WI38 (cell line): Measurements from ENCODE around the gene TUBB2B.
"Not testable (repeated sequence)": the region's sequence is repeated elsewhere in the genome, so short reads cannot be mapped to it uniquely, and the experiment has no call there.

Experiments
- H3K4me3 ChIP-seq: 2 replicates; pipeline ENCODE4 v1.5.1; 2011; ENCODE audit warnings: low read depth, mild to moderate bottlenecking, control low read depth, low read length
- TF ChIP-seq, protein P1 (sequence below): IDR thresholded peaks from 2 replicates; pipeline ENCODE4 v1.5.1; 2012; ENCODE audit warnings: low read depth, mild to moderate bottlenecking, control low read depth, low read length

Gene TUBB2B

DNA sequence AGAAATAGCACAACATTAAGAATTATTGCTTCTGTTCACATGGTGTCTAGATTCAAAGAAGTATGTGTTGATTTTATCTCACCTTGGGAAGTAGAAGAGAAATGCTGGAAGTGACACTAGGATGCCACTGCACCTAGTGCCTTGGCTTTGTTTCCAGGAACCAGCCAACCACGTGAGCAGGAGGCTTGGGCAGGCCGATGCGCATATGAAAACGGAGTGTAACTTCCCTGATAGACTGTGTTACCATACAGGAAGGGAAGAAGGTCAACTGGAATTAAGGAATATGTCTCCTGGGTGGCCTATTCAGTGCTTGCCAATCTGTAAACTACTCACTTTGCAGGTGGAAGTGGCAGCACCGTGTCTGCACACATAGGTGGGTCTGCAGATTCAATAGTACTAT, 28.1 kb downstream of the TUBB2B start:
- H3K4me3 ChIP-seq, result no peak overlapping the region
- TF ChIP-seq, protein P1, sequence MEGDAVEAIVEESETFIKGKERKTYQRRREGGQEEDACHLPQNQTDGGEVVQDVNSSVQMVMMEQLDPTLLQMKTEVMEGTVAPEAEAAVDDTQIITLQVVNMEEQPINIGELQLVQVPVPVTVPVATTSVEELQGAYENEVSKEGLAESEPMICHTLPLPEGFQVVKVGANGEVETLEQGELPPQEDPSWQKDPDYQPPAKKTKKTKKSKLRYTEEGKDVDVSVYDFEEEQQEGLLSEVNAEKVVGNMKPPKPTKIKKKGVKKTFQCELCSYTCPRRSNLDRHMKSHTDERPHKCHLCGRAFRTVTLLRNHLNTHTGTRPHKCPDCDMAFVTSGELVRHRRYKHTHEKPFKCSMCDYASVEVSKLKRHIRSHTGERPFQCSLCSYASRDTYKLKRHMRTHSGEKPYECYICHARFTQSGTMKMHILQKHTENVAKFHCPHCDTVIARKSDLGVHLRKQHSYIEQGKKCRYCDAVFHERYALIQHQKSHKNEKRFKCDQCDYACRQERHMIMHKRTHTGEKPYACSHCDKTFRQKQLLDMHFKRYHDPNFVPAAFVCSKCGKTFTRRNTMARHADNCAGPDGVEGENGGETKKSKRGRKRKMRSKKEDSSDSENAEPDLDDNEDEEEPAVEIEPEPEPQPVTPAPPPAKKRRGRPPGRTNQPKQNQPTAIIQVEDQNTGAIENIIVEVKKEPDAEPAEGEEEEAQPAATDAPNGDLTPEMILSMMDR, result no peak

DNA sequence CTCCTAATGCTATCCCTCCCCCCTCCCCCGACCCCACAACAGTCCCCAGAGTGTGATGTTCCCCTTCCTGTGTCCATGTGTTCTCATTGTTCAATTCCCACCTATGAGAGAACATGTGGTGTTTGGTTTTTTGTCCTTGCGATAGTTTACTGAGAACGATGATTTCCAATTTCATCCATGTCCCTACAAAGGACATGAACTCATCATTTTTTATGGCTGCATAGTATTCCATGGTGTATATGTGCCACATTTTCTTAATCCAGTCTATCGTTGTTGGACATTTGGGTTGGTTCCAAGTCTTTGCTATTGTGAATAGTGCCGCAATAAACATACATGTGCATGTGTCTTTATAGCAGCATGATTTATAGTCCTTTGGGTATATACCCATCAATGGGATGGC, 29.7 kb downstream of the TUBB2B start:
- H3K4me3 ChIP-seq, result not testable (repeated sequence)

DNA sequence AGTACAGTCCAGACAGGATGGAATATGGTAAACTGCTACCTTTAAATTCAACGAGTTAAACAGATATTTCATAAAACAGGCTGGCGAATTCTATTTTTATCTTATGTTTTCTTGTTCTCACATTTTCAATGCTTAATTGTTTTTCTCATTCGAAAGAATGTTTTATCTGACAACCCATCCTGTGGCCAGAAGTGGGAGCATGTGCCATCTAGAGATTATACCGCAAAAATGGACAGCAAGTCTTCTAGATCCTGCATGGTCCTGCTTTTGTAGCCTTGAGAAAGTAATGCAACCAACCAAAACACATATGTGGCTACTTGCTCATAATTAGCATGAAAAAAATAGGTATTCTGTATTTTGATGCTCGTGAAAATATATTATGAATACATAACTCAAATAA, 30.7 kb downstream of the TUBB2B start:
- TF ChIP-seq, protein P1, result no peak

DNA sequence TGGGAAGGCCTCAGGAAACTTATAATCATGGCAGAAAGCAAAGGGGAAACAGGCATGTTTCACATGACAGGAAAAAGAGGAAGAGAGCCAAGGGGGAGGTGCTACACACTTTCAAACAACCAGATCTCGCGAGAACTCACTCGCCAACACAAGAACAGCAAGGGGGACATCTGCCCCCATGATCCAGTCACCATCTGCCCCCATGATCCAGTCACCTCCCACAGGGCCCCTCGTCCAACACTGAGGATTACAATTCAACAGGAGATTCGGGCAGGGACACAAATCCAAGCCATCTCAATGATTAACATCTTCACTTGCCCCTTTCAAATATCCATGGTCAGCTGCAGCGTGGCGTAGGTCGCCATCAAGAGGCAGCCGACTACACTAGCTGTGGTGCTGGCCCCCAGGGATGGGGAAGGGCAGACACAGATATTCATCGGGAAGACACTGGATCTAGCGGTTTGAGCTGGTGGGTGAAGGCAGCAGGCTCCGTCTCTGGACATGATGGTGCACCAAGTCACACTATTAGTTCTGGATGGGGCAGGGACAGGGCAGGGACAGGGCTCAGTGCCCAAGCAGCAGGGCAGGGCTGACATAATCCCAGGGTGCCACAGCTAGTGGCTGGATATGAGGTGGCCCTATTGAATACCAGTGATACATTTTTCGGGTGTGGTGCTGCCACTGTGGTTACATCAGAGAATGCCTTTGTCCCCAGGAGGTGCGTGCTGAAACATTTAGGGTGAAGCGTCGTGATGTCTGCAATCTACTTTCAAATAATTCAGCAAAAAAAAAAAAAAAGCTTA, 31.6 kb downstream of the TUBB2B start:
- no peak overlapping the region for H3K4me3 ChIP-seq
- TF ChIP-seq, protein P1, result no peak

More for the DNA sequence above, 30.7 kb downstream of the TUBB2B start:
- no peak overlapping the region for H3K4me3 ChIP-seq

DNA sequence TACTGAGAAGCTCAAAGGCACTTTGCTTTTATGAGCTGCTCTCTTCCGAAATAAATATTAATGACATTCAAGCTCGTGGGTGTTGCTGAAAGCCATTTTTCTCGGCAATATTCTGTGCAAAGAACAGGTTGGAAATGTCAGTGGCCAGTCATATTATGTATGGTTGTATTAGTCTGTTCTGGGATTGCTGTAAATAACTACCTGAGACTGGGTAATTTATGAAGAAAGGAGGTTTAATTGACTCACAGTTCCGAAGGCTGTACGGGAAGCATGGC, 32.1 kb downstream of the TUBB2B start:
- H3K4me3 ChIP-seq, result no peak overlapping the region
- TF ChIP-seq, protein P1, result no peak

DNA sequence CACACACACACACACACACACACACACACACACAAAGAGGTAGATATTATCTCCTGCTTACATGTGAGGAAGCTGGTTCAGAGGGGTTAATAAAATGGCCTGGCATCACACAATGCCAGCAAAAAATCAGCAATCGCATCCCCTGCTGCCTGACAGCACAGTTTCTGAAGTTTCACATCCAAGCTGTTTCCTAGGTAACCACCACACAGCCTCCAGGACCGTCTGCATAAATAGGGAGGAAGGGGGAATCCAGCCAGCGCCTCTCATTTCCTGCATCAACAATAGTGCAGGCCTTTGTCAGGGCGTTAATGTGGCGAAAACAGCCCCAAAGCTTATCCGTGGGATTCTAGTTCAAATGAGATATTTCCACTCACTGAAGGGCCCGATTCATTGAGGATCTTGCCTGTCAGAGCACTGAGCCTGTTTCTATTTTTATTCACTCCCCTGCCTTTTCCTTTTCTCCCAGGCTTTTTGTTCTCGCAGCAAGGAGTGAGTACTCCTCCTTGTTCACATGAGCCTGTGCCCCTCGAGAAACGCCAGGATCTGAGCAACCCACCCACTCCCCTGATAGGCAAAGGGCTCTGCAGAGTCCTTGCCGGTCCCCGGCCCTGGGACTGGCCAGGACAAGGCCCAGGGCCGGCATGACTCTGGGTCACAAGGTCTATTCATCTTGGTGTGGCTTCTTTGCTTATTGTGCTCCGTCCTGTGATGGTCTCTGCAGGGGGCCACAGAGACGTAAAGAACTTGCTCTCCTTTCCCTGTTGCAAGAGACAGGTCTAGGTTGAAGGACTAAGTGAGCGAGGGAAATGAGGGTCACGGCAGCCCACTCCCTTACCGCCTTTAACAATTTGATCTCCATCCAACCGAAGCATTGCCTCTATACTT, 32.7 kb downstream of the TUBB2B start:
- TF ChIP-seq, protein P1, result no peak
- no peak overlapping the region for H3K4me3 ChIP-seq

DNA sequence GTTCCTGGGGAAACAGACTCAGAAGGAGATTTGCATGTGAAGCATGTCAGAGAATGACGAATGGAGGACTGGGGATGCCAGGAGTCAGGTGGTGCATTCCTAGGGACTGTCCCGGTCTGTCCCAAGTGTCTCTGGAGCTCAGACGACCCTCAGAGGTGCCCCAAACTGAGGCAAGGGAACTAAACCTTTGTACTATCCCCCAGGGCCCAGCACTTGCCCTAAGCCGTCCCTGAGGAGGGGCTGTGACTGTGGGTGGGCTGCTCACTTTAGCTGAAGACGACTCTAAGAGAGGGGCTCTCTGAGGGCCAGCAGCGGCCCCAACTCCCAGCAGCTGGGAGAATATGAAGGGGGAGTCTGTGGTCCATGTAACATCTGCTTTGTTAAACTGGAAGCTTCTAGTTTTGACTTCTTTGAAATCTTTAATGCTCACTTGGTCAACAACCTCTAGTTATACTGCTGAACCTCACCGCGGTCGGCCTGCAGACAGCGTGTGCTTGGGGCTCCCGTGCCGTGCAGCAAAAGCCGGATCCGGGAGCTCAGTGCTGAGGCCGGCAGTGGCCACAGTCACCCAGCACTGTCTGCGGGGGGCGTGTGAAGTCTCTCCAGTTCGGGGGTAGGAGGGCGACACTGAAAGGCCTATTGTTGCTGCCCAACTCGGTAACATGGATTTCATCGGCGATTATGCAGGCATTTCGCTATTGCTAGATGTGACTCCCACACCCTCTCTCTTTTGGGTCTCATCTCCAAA, 34.2 kb downstream of the TUBB2B start:
- TF ChIP-seq, protein P1, result no peak
- H3K4me3 ChIP-seq, result no peak overlapping the region
